GM13976 (cell line): ENCODE results near the gene RBM20.

Experiments
- DNase-seq: peaks from one replicate; pipeline ENCODE4 v3.0.0; 2012; ENCODE audit warnings: low spot score
- CTCF ChIP-seq: IDR thresholded peaks from 2 replicates; pipeline ENCODE4 v1.5.1; 2012; ENCODE audit warnings: borderline replicate concordance, mild to moderate bottlenecking; ENCODE audit not compliant: insufficient read depth; ENCODE audit errors: extremely low read depth, missing control alignments, control extremely low read depth
- in situ Hi-C: fragments of 300-500 bp; cut with MboI; formaldehyde crosslinking; loops from one replicate; pipeline ENCODE4 v1.12.0; 2022; ENCODE audit warnings: low sequenced_read_pairs, mixed read lengths, inconsistent platforms; ENCODE audit not compliant: unreplicated experiment

Gene RBM20

GRCh38 chr10:110696436-110696835 lies 52.3 kb downstream of the RBM20 start:
- DNase-seq: no peak
- no peak for TF ChIP-seq CTCF
- in situ Hi-C loops: no loop called here

GRCh38 chr10:110698340-110698739 lies 54.2 kb downstream of the RBM20 start:
- in situ Hi-C loops: no loop called here
- no peak for DNase-seq
- TF ChIP-seq CTCF: no peak

- in situ Hi-C loops: no loop called here
These were observed 54.7 kb downstream of the RBM20 start for GRCh38 chr10:110698782-110699201.

GRCh38 chr10:110699859-110700468 lies 55.8 kb downstream of the RBM20 start:
- in situ Hi-C loops: no loop called here
- TF ChIP-seq CTCF: no peak
- DNase-seq: no peak

More at GRCh38 chr10:110698782-110699201, 54.7 kb downstream of the RBM20 start:
- no peak for DNase-seq
- TF ChIP-seq CTCF: no peak

GRCh38 chr10:110700947-110701616 lies 56.9 kb downstream of the RBM20 start:
- DNase-seq: no peak
- TF ChIP-seq CTCF: no peak
- in situ Hi-C loops: no loop called here

- DNase-seq: no peak
- in situ Hi-C loops: no loop called here
- TF ChIP-seq CTCF: no peak
These were observed 57.5 kb downstream of the RBM20 start for GRCh38 chr10:110701617-110701971.
